Muscle of back (tissue), 11 donors: ENCODE measurements around the gene ABCC9. TPM values are rescaled to one million over a fixed set of nuclear protein-coding genes. Genes with fewer than 3 reads are reported as not detected.

Experiments used
- DNase-seq, 3 donors: peaks; one replicate each; pipeline versions ENCODE4 v3.0.0 to v3.0.0-alpha.2; 2013
- polyA plus RNA-seq, 10 donors: library from polyadenylated mRNA; unstranded; fragments of 120-200 nt; gene quantifications; one replicate each; pipeline ENCODE4 v1.2.1, GENCODE V29; 2013; ENCODE audit not compliant: insufficient read length in 10 of 10

Gene ABCC9
- polyA plus RNA-seq, 10 donors, result 54.2 to 86.1 (median 72.2) TPM

- peak; percentile 71 to 89 (median 78) for DNase-seq
Observed at GRCh38 chr12:21775133-21775820, 165.9 kb downstream of the ABCC9 start.

- peak; percentile 73 to 89 (median 77) for DNase-seq
Observed at GRCh38 chr12:21774358-21775132, 166.7 kb downstream of the ABCC9 start, which contains the start of gene KCNJ8. KCNJ8 (minus strand) TSS chr12:21774706; CDS start chr12:21773616, 1,090 bp downstream.

DNA sequence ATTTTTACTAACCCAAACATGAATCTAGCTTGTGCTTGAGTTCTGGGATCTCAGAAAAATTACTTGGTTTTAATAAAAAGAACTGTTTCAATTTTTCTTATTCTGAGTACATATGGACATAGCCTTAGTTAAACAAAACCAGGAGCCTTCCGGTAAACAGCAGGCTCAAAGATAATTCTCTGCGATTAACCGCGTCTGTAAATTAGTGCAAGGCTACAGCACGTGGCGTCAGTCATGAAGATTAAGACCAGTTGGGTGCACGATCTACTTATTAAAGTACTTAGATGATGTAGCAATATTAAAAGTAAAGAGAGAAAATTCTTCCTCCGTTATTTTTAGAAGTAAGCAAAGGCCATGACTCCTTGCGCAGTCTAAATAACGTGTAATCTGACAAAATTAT, 167.4 kb downstream of the ABCC9 start:
- DNase-seq, result peak in 1 of 3 donors; percentile 60

GRCh38 chr12:21773263-21773741, 167.9 kb downstream of the ABCC9 start:
- peak in 2 of 3 donors; percentile 47 to 78 for DNase-seq

- no peak for DNase-seq
Observed at GRCh38 chr12:21771311-21771710, 169.9 kb downstream of the ABCC9 start.

DNA sequence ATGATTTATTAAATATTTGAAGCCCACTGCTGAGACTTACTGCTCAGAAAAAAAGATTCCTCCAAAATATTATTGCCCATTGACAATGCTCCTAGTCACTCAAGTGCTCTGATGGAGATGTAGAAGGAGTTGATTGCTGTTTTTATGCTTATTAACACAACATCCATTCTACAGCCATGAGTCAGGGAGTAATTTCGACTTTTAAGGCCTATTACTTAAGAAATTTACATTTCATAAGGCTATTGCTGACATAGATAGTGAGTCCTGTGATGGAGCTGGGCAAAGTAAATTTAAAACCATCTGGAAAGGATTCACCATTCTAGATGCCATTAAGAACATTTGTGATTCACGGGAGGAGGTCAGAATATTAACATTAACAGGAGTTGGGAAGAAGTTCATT, 171.9 kb downstream of the ABCC9 start:
- no peak for DNase-seq

GRCh38 chr12:21766403-21766802, 174.8 kb downstream of the ABCC9 start:
- no peak for DNase-seq

- no peak for DNase-seq
Observed at GRCh38 chr12:21764950-21765349, 176.3 kb downstream of the ABCC9 start.

DNA sequence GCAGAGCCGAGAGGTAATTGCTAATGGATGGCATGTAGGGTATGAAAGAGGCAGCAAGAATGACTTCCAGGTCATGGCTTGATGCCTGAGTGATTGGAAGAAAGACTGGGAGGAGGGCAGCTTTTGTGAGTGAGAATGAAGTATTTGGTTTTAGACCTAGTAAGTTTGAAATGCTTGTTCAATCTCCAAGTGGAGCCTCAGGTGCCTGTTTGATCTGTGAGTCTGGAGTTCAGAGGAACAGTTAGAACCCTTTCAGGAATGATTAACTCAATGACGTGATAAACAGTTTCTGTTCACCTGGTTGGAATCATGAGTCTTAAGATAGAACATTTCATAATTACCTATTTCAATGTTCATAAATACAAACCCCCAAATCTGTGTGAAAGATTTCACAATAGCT, 177.2 kb downstream of the ABCC9 start:
- no peak for DNase-seq

- no peak for DNase-seq
Observed at GRCh38 chr12:21763531-21763930, 177.7 kb downstream of the ABCC9 start.

- DNase-seq, result no peak
Observed at GRCh38 chr12:21759737-21760136, 181.5 kb downstream of the ABCC9 start.

DNA sequence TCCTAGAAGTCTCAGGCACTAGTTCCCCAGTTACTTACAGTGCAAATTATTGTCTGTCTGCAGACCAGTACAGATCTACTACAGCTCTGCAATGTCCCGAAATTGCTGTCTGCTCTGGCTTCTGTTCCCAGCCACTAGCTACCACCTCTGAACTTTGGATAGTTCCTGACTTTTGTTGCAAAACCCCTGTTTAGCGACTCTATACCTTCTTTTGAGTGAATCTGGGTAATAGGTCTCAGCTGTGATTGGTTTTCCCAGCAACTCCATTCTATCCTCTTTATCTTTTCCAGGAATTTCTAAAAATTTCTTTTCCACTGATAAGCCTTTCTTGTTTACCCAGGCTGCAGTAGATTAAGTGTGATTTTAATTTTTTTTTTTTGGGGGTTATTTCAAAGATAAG, 183.5 kb downstream of the ABCC9 start:
- DNase-seq, result no peak

GRCh38 chr12:21756699-21757098, 184.5 kb downstream of the ABCC9 start:
- DNase-seq, result no peak

GRCh38 chr12:21751517-21751916, 189.7 kb downstream of the ABCC9 start:
- peak; percentile 15 to 62 (median 20) for DNase-seq

Other genes starting within 250 kb of the ABCC9 start
- gene KCNJ8, start 166.7 kb downstream of the ABCC9 start, polyA plus RNA-seq, result 10 to 100 TPM; 26.0 to 44.8 (median 32.3) TPM
- gene CMAS, start 104.8 kb upstream of the ABCC9 start, polyA plus RNA-seq, result 10 to 100 TPM; 28.8 to 36.3 (median 31.2) TPM